HepG2 (cell line): Measurements from ENCODE around the gene SYNE1. TPM values are rescaled to one million over a fixed set of nuclear protein-coding genes. Genes with fewer than 3 reads are reported as not detected.

Source experiments
- KDM6A ChIP-seq: IDR thresholded peaks from 2 replicates; pipeline ENCODE4 v1.6.1; 2016; ENCODE audit warnings: low read depth
- KLF11 ChIP-seq: IDR thresholded peaks from 2 replicates; pipeline ENCODE4 v1.6.1; 2016; ENCODE audit warnings: missing compliant biosample characterization
- KLF9 ChIP-seq: IDR thresholded peaks from 2 replicates; pipeline ENCODE4 v1.6.1; 2016; ENCODE audit warnings: low read depth
- NR2F6 ChIP-seq, 2 experiments: IDR thresholded peaks; 2 replicates each; pipeline ENCODE4 v1.6.1; 2016; ENCODE audit warnings: antibody characterized with exemption in 1 of 2, mild to moderate bottlenecking in 1 of 2
- STAG1 ChIP-seq: sonication (generic); formaldehyde crosslinking; IDR thresholded peaks from 2 replicates; pipeline ENCODE4 v1.4.0; 2020; ENCODE audit warnings: missing genetic modification reagents
- TBX2 ChIP-seq: sonication (generic); formaldehyde crosslinking; IDR thresholded peaks from 2 replicates; pipeline ENCODE4 v1.5.0; 2020; ENCODE audit warnings: missing genetic modification reagents, mild to moderate bottlenecking, borderline replicate concordance
- ZBTB20 ChIP-seq: sonication (generic); formaldehyde crosslinking; IDR thresholded peaks from 2 replicates; pipeline ENCODE4 v1.8.1; 2023; ENCODE audit warnings: missing genetic modification reagents, low read depth, mild to moderate bottlenecking, borderline replicate concordance
- ZNF205 ChIP-seq: IDR thresholded peaks from 2 replicates; pipeline ENCODE4 v1.6.1; 2018; ENCODE audit warnings: missing biosample characterization, missing genetic modification reagents
- ZNF382 ChIP-seq: sonication (generic); formaldehyde crosslinking; IDR thresholded peaks from 2 replicates; pipeline ENCODE4 v1.5.0; 2020; ENCODE audit warnings: missing genetic modification reagents, mild to moderate bottlenecking, borderline replicate concordance
- ZNF431 ChIP-seq: sonication (generic); formaldehyde crosslinking; IDR thresholded peaks from 2 replicates; pipeline ENCODE4 v1.9.0; 2022; ENCODE audit warnings: missing genetic modification reagents, low read depth, mild to moderate bottlenecking, borderline replicate concordance
- ZNF460 ChIP-seq: sonication (generic); formaldehyde crosslinking; IDR thresholded peaks from 2 replicates; pipeline ENCODE4 v1.5.1; 2020; ENCODE audit warnings: missing genetic modification reagents, mild to moderate bottlenecking, borderline replicate concordance
- ZNF546 ChIP-seq: sonication (generic); formaldehyde crosslinking; conservative IDR thresholded peaks from 2 replicates; pipeline ENCODE4 v1.8.1; 2023; ENCODE audit warnings: mild to moderate bottlenecking, missing genetic modification reagents
- ZNF607 ChIP-seq: sonication (generic); formaldehyde crosslinking; IDR thresholded peaks from 2 replicates; pipeline ENCODE4 v1.5.1; 2020; ENCODE audit warnings: missing genetic modification reagents, mild to moderate bottlenecking, borderline replicate concordance
- ZNF775 ChIP-seq: sonication (generic); formaldehyde crosslinking; IDR thresholded peaks from 2 replicates; pipeline ENCODE4 v1.4.0; 2020; ENCODE audit warnings: missing genetic modification reagents, mild to moderate bottlenecking, moderate library complexity, borderline replicate concordance
- ZSCAN12 ChIP-seq: sonication (generic); formaldehyde crosslinking; IDR thresholded peaks from 2 replicates; pipeline ENCODE4 v1.9.0; 2021; ENCODE audit warnings: mild to moderate bottlenecking, missing genetic modification reagents
- ZSCAN22 ChIP-seq: sonication (generic); formaldehyde crosslinking; IDR thresholded peaks from 2 replicates; pipeline ENCODE4 v1.4.0; 2020; ENCODE audit warnings: mild to moderate bottlenecking, missing genetic modification reagents
- polyA plus RNA-seq, 8 experiments: library from polyadenylated mRNA; depleted of rRNA in 3 of 8; stranded (reverse) in 7 of 8; unstranded in 1 of 8; fragments of >200 nt; fragmentation: Illumina TruSeq in 4 of 8; extraction: Trizol in 4 of 8; gene quantifications; 2 replicates each; pipeline versions ENCODE4 v1.2.1 to v1.2.3, GENCODE V29; 2011 to 2016; ENCODE audit warnings: low read depth in 4 of 8, missing spikeins in 1 of 8, mixed read lengths in 1 of 8; ENCODE audit not compliant: insufficient read depth in 1 of 8
- total RNA-seq, 5 experiments: library from RNA; depleted of rRNA; stranded (reverse); fragments of >200 nt; fragmentation: Illumina TruSeq; extraction: Trizol; gene quantifications; 2 replicates each; pipeline ENCODE4 v1.2.3, GENCODE V29; 2016; ENCODE audit warnings: low read depth in 1 of 5
- TF ChIP-seq, protein P1 (sequence below): IDR thresholded peaks from 2 replicates; pipeline ENCODE4 v1.6.1; 2016; ENCODE audit warnings: mild to moderate bottlenecking, missing biosample characterization, missing genetic modification reagents
- TF ChIP-seq, protein P2 (sequence below): sonication (generic); formaldehyde crosslinking; IDR thresholded peaks from 2 replicates; pipeline ENCODE4 v1.5.0; 2020; ENCODE audit warnings: missing genetic modification reagents
- TF ChIP-seq, protein P3 (sequence below): sonication (generic); formaldehyde crosslinking; IDR thresholded peaks from 2 replicates; pipeline ENCODE4 v1.8.0; 2022; ENCODE audit warnings: low read depth, missing genetic modification reagents
- TF ChIP-seq, protein P4 (sequence below): sonication (generic); formaldehyde crosslinking; conservative IDR thresholded peaks from 2 replicates; pipeline ENCODE4 v1.8.0; 2022; ENCODE audit warnings: low read depth, missing genetic modification reagents
- TF ChIP-seq, protein P5 (sequence below): sonication (generic); formaldehyde crosslinking; IDR thresholded peaks from 2 replicates; pipeline ENCODE4 v1.5.0; 2020; ENCODE audit warnings: missing genetic modification reagents, mild to moderate bottlenecking, borderline replicate concordance
- TF ChIP-seq, protein P6 (sequence below): sonication (generic); formaldehyde crosslinking; IDR thresholded peaks from 2 replicates; pipeline ENCODE4 v1.4.0; 2020; ENCODE audit warnings: mild to moderate bottlenecking, missing genetic modification reagents

The SYNE1 gene
- total and polyA plus RNA-seq, 2 of the 13 experiments (the other 11 are each of a cell fraction or from before 2014, with no cell fraction given), result 5.5 to 15.9 TPM

DNA sequence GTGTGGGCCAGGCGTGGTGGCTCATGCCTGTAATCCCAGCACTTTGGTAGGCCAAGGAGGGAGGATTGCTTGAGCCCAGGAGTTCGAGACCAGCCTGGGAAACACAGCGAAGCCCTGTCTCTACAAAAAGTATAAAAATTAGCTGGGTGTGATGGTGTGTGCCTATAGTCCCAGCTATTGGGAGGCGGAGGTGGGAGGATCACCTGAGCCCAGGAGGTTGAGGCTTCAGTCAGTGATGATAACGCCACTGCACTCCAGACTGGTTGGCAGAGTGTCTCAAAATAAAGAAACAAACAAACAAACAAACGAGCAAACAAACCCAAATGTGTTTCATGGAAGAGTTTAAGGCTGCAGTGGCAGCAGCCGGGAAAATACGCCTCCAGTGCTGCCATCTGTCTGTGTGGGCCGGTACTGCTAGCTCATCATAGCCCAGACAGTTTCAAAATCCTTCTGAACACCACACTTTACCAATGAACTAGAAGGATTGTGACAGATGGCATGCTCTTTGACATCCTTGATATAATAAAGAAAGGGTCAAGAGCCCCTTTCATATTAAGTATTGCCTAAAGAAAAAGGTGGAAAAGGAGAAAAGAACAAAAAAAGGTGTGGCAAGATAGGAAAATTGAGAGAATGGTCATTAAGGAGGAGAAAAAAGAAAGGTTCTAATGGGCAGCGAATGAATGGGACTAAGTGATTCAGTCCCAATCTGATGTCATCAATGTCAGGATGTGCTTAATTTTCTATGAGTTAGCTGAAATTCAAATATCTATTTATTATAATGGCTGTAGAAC lies 298.6 kb downstream of the SYNE1 start (continued):
- TF ChIP-seq ZNF205 (CRISPR knock-in tag) (no peak), ZNF382 (CRISPR knock-in tag) (no peak), NR2F6 (IDR thresholded peaks at IDR 0.05) (no peak), NR2F6 (CRISPR knock-in tag; IDR thresholded peaks at IDR 0.05) (peak; percentile 26; the same call in 1 of the 2 replicates), ZNF775 (CRISPR knock-in tag) (no peak), ZNF431 (CRISPR knock-in tag) (no peak), TBX2 (CRISPR knock-in tag) (no peak), ZNF460 (CRISPR knock-in tag) (no peak), ZBTB20 (CRISPR knock-in tag) (no peak), KDM6A (CRISPR knock-in tag) (no peak), ZNF546 (no peak), ZSCAN12 (CRISPR knock-in tag) (no peak), ZNF607 (CRISPR knock-in tag) (no peak), KLF11 (CRISPR knock-in tag) (no peak), STAG1 (CRISPR knock-in tag) (peak; percentile 78), ZSCAN22 (CRISPR knock-in tag) (no peak), KLF9 (CRISPR knock-in tag) (no peak)
- TF ChIP-seq, protein P1, sequence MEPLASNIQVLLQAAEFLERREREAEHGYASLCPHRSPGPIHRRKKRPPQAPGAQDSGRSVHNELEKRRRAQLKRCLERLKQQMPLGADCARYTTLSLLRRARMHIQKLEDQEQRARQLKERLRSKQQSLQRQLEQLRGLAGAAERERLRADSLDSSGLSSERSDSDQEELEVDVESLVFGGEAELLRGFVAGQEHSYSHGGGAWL, result no peak
- TF ChIP-seq, protein P2, sequence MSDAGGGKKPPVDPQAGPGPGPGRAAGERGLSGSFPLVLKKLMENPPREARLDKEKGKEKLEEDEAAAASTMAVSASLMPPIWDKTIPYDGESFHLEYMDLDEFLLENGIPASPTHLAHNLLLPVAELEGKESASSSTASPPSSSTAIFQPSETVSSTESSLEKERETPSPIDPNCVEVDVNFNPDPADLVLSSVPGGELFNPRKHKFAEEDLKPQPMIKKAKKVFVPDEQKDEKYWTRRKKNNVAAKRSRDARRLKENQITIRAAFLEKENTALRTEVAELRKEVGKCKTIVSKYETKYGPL, result no peak
- TF ChIP-seq, protein P3, sequence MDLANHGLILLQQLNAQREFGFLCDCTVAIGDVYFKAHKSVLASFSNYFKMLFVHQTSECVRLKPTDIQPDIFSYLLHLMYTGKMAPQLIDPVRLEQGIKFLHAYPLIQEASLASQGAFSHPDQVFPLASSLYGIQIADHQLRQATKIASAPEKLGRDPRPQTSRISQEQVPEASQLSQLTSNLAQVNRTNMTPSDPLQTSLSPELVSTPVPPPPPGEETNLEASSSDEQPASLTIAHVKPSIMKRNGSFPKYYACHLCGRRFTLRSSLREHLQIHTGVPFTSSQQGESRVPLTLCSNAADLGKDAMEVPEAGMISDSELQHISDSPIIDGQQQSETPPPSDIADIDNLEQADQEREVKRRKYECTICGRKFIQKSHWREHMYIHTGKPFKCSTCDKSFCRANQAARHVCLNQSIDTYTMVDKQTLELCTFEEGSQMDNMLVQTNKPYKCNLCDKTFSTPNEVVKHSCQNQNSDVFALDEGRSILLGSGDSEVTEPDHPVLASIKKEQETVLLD, result no peak
- TF ChIP-seq, protein P4, sequence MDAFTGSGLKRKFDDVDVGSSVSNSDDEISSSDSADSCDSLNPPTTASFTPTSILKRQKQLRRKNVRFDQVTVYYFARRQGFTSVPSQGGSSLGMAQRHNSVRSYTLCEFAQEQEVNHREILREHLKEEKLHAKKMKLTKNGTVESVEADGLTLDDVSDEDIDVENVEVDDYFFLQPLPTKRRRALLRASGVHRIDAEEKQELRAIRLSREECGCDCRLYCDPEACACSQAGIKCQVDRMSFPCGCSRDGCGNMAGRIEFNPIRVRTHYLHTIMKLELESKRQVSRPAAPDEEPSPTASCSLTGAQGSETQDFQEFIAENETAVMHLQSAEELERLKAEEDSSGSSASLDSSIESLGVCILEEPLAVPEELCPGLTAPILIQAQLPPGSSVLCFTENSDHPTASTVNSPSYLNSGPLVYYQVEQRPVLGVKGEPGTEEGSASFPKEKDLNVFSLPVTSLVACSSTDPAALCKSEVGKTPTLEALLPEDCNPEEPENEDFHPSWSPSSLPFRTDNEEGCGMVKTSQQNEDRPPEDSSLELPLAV (CRISPR knock-in tag), result no peak
- TF ChIP-seq, protein P5, sequence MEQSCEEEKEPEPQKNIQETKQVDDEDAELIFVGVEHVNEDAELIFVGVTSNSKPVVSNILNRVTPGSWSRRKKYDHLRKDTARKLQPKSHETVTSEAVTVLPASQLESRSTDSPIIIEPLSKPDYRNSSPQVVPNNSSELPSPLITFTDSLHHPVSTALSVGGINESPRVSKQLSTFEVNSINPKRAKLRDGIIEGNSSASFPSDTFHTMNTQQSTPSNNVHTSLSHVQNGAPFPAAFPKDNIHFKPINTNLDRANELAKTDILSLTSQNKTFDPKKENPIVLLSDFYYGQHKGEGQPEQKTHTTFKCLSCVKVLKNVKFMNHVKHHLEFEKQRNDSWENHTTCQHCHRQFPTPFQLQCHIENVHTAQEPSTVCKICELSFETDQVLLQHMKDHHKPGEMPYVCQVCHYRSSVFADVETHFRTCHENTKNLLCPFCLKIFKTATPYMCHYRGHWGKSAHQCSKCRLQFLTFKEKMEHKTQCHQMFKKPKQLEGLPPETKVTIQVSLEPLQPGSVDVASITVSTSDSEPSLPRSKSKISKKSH (CRISPR knock-in tag), result no peak
- TF ChIP-seq, protein P6, sequence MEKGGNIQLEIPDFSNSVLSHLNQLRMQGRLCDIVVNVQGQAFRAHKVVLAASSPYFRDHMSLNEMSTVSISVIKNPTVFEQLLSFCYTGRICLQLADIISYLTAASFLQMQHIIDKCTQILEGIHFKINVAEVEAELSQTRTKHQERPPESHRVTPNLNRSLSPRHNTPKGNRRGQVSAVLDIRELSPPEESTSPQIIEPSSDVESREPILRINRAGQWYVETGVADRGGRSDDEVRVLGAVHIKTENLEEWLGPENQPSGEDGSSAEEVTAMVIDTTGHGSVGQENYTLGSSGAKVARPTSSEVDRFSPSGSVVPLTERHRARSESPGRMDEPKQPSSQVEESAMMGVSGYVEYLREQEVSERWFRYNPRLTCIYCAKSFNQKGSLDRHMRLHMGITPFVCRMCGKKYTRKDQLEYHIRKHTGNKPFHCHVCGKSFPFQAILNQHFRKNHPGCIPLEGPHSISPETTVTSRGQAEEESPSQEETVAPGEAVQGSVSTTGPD (CRISPR knock-in tag), result no peak
